Heart right ventricle (tissue), 16 donors: ENCODE results near the gene ANXA9. TPM values are rescaled to one million over a fixed set of nuclear protein-coding genes. Genes with fewer than 3 reads are reported as not detected.
A peak's percentile ranks its signal among the peaks of the same experiment; 100 is the strongest.

Experiments
- ATAC-seq, 8 donors: fragments of 200-7000 bp; cut with Tn5 transposase; one replicate each; pipeline ENCODE4 v1.9.1; 2020; ENCODE audit warnings: mild to moderate bottlenecking in 8 of 8, moderate library complexity in 8 of 8, moderate number of reproducible peaks in 1 of 8
- DNase-seq, 2 donors: peaks; one replicate each; pipeline ENCODE4 v3.0.0-alpha.2; 2020
- H3K27ac ChIP-seq, 10 donors: fragments of 200-600 bp; sonication (generic) in 2 of 10; one replicate each; pipeline versions ENCODE4 v1.5.0 to v1.8.0; 2020 to 2022; ENCODE audit warnings: mild to moderate bottlenecking in 3 of 10
- H3K27me3 ChIP-seq, 7 donors: fragments of 200-600 bp; one replicate each; pipeline ENCODE4 v1.8.0; 2021 to 2022; ENCODE audit warnings: mild to moderate bottlenecking in 2 of 7
- H3K36me3 ChIP-seq, 9 donors: fragments of 200-600 bp; sonication (generic) in 1 of 9; one replicate each; pipeline versions ENCODE4 v1.5.0 to v1.8.0; 2020 to 2022; ENCODE audit warnings: mild to moderate bottlenecking in 2 of 9
- H3K4me1 ChIP-seq, 9 donors: fragments of 200-600 bp; sonication (generic) in 1 of 9; one replicate each; pipeline versions ENCODE4 v1.5.0 to v1.8.0; 2020 to 2022; ENCODE audit warnings: mild to moderate bottlenecking in 4 of 9
- H3K4me3 ChIP-seq, 10 donors: fragments of 200-600 bp; sonication (generic) in 2 of 10; one replicate each; pipeline versions ENCODE4 v1.5.0 to v1.8.0; 2020 to 2022; ENCODE audit warnings: mild to moderate bottlenecking in 7 of 10, moderate library complexity in 2 of 10
- H3K9me3 ChIP-seq, 11 donors: fragments of 200-600 bp in 10 of 11; sonication (generic) in 2 of 11; one replicate each; pipeline versions ENCODE4 v1.5.0 to v1.8.0; 2013 to 2022; ENCODE audit warnings: mild to moderate bottlenecking in 2 of 11, control low read depth in 1 of 11, moderate library complexity in 1 of 11
- CTCF ChIP-seq, 9 donors: fragments of 200-600 bp; sonication (generic) in 2 of 9; IDR thresholded peaks; one replicate each; pipeline versions ENCODE4 v1.5.0 to v1.8.0; 2021 to 2022; ENCODE audit warnings: antibody characterized with exemption in 9 of 9, mild to moderate bottlenecking in 5 of 9, moderate library complexity in 1 of 9
- whole genome bisulfite sequencing, 2 donors: extraction: QIAGEN DNeasy Blood & Tissue Kit; methylation state at CpG; one replicate each; pipeline ENCODE4 v1.1.7; 2013; ENCODE audit warnings: inconsistent platforms in 1 of 2; 5-methylcytosine and 5-hydroxymethylcytosine counted together
- intact Hi-C, 10 donors: fragments of 100-400 bp; cut with DNase I; formaldehyde crosslinking; loops; one replicate each; pipeline versions ENCODE4 v1.11.1 to v1.14.2; 2022
- polyA plus RNA-seq, 2 donors: library from polyadenylated mRNA; stranded (reverse); fragments of 200-250 nt; gene quantifications; one replicate each; pipeline ENCODE4 v1.2.3, GENCODE V29; 2013
- total RNA-seq, 10 donors: library from RNA; stranded (reverse); fragmentation: NEBNext Ultra II Directional in 3 of 10; extraction: Animal tissue kit (Norgen Biotek cat#: 25700) in 3 of 10; gene quantifications; one replicate each; pipeline versions ENCODE4 v1.2.1 to v1.2.4, GENCODE V29; 2021 to 2023
- donor health status: Arrhythmogenic right ventricular cardiomyopathy.
- donor health status: ischemic (EF 13 %, LVEDD 7.1; RV severe dilation, severe dysfunction).
- donor health status: healthy with polysubstance abuse.
- donor health status: DM: no; HTN: yes; CAD: no.
- donor health status: DM: no; HTN: no; CAD: no.
- donor health status: ischemic (EF 25% LVEDD 6.9; RV normal size, moderate dysfunction).
- donor health status: ischemic (EF 25% LVEDD 5.7; RV mildly dilated, moderate dysfunction).
- donor health status: healthy.
- donor health status: DM: yes; HTN: yes; CAD: no.
- donor health status: Ischemic cardiomyopathy.
- donor health status: ischemic (EF 35%, LVEDD 5.7; RV mildly dilated, moderate dysfunction).
- donor health status: nonischemic (EF 11% LVEDD 7.7; RV severe dilation, severe dysfunction).
- donor health status: DM: yes; HTN: yes; CAD: no.
- donor health status: PGD.
- donor health status: ischemic (EF 29% LVEDD 5.4; RV normal size, mild dysfunction).
- donor health status: nonischemic (EF 23%, LVEDD 6.1; RV moderate dilation, normal function).

The ANXA9 gene
- total and polyA plus RNA-seq, 12 donors: 0.06 to 0.36 (median 0.17) TPM; not detected in 6

- Histone ChIP-seq H3K9me3 (no peaks in the 10 kb centered on the region), H3K27ac (peak overlapping the region in 2 of 10 donors; percentile 2 to 39), H3K4me1 (peaks cover 6 to 61% (median 35%) of the 10 kb centered on the region in 9 donors), H3K4me3 (no peak overlapping the region), H3K36me3 (peaks cover 0 to 64% (median 34%) of the 10 kb centered on the region in 9 donors), H3K27me3 (no peaks in the 10 kb centered on the region)
- WGBS, 2 donors: 72 to 73% methylated on average over 17 of the region's 17 CpGs
- intact Hi-C loops: no loop called here
- DNase-seq (no peak), ATAC-seq (no peak)
- TF ChIP-seq CTCF (IDR thresholded peaks at IDR 0.05): no peak
Observed at GRCh38 chr1:150999051-150999674, 17.1 kb downstream of the ANXA9 start.

- H3K4me1 ChIP-seq: peaks cover 6 to 69% (median 43%) of the 10 kb centered on the region in 9 donors
- H3K36me3 ChIP-seq: peaks cover 0 to 64% (median 34%) of the 10 kb centered on the region in 9 donors
- 88 to 93% methylated on average over 2 of the region's 2 CpGs for WGBS, 2 donors
- no peaks in the 10 kb centered on the region for H3K9me3 ChIP-seq
- no peak for TF ChIP-seq CTCF (IDR thresholded peaks at IDR 0.05)
- no peak for DNase-seq
- ATAC-seq: no peak
- no peak overlapping the region for H3K27ac ChIP-seq
- no peaks in the 10 kb centered on the region for H3K27me3 ChIP-seq
- no peak overlapping the region for H3K4me3 ChIP-seq
- intact Hi-C loops: loop anchor here in 1 of 10 donors (10.0 kb wide), 1 partner anchor 55 kb away; the partner anchor contains the start of gene CDC42SE1
Observed at GRCh38 chr1:150999926-151000325, 17.8 kb downstream of the ANXA9 start.

- intact Hi-C loops: loop anchor here in 1 of 10 donors (10.0 kb wide), 1 partner anchor 54 kb away; the partner anchor contains the start of gene CDC42SE1
- WGBS, 2 donors: 98 to 99% methylated on average over 3 of the region's 3 CpGs
- TF ChIP-seq CTCF (IDR thresholded peaks at IDR 0.05): no peak
- peaks cover 0 to 64% (median 34%) of the 10 kb centered on the region in 9 donors for H3K36me3 ChIP-seq
- peak overlapping the region in 1 of 10 donors; percentile 92 for H3K27ac ChIP-seq
- H3K4me1 ChIP-seq: peaks cover 3 to 71% (median 44%) of the 10 kb centered on the region in 9 donors
- DNase-seq: no peak
- no peaks in the 10 kb centered on the region for H3K27me3 ChIP-seq
- ATAC-seq: no peak
- no peak overlapping the region for H3K4me3 ChIP-seq
- H3K9me3 ChIP-seq: no peaks in the 10 kb centered on the region
Observed at GRCh38 chr1:151000408-151000807, 18.3 kb downstream of the ANXA9 start.

- Histone ChIP-seq H3K4me3 (no peak overlapping the region), H3K9me3 (no peaks in the 10 kb centered on the region), H3K36me3 (peaks cover 0 to 61% (median 31%) of the 10 kb centered on the region in 9 donors), H3K27ac (peak overlapping the region in 1 of 10 donors; percentile 92), H3K4me1 (peaks cover 0 to 72% (median 41%) of the 10 kb centered on the region in 9 donors), H3K27me3 (no peaks in the 10 kb centered on the region)
- no peak for TF ChIP-seq CTCF (IDR thresholded peaks at IDR 0.05)
- no peak for DNase-seq
- intact Hi-C loops: loop anchor here in 1 of 10 donors (10.0 kb wide), 1 partner anchor 53 kb away; the partner anchor contains the start of gene CDC42SE1
- 64 to 69% methylated on average over 4 of the region's 4 CpGs for whole genome bisulfite sequencing, 2 donors
- ATAC-seq: no peak
Observed at GRCh38 chr1:151001602-151002001, 19.5 kb downstream of the ANXA9 start.
